ENCODE results near the gene PIP4K2B.

- TF ChIP-seq, protein P1, sequence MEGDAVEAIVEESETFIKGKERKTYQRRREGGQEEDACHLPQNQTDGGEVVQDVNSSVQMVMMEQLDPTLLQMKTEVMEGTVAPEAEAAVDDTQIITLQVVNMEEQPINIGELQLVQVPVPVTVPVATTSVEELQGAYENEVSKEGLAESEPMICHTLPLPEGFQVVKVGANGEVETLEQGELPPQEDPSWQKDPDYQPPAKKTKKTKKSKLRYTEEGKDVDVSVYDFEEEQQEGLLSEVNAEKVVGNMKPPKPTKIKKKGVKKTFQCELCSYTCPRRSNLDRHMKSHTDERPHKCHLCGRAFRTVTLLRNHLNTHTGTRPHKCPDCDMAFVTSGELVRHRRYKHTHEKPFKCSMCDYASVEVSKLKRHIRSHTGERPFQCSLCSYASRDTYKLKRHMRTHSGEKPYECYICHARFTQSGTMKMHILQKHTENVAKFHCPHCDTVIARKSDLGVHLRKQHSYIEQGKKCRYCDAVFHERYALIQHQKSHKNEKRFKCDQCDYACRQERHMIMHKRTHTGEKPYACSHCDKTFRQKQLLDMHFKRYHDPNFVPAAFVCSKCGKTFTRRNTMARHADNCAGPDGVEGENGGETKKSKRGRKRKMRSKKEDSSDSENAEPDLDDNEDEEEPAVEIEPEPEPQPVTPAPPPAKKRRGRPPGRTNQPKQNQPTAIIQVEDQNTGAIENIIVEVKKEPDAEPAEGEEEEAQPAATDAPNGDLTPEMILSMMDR (conservative IDR thresholded peaks at IDR 0.05; ENCODE audit: low read length): no peak
- TF ChIP-seq EZH2phosphoT487 (IDR thresholded peaks at IDR 0.05; ENCODE audit: borderline replicate concordance): no peak
Observed at GRCh38 chr17:38750044-38750311, 49.4 kb downstream of the PIP4K2B start.
